ENCODE measurements around the gene MARS2.
"Not testable (repeated sequence)": the region's sequence is repeated elsewhere in the genome, so short reads cannot be mapped to it uniquely, and the experiment has no call there.

MARS2 gene

GRCh38 chr2:197707316-197708213 is 2.4 kb downstream of the MARS2 start:
- DNase-seq, result no peak

GRCh38 chr2:197708331-197708730 is 3.2 kb downstream of the MARS2 start:
- DNase-seq, result no peak

- not testable (repeated sequence) for DNase-seq
Observed at GRCh38 chr2:197709140-197709539, 4.0 kb downstream of the MARS2 start.

GRCh38 chr2:197710424-197711042 is 5.4 kb downstream of the MARS2 start:
- DNase-seq, result no peak

GRCh38 chr2:197711578-197711977 is 6.4 kb downstream of the MARS2 start:
- DNase-seq, result no peak

- no peak for DNase-seq
Observed at GRCh38 chr2:197713271-197713670, 8.1 kb downstream of the MARS2 start.

- no peak for DNase-seq
Observed at GRCh38 chr2:197717863-197718262, 12.7 kb downstream of the MARS2 start.

GRCh38 chr2:197727011-197727410 is 21.8 kb downstream of the MARS2 start:
- no peak for DNase-seq

- not testable (repeated sequence) for DNase-seq
Observed at GRCh38 chr2:197728555-197729544, 23.7 kb downstream of the MARS2 start.

GRCh38 chr2:197740200-197740599 is 35.0 kb downstream of the MARS2 start:
- DNase-seq, result no peak
